Endometrium (tissue), 2 donors: Measurements from ENCODE around the gene HDAC4.

Experiments used
- FAIRE-seq: peaks from 2 replicates; lab custom pipeline; 2012; peaks lifted over from hg19 to GRCh38; lab: Jason Lieb, UNC
- donor health status: control.
- donor health status: control.

HDAC4 gene

GRCh38 chr2:239425631-239426030, 24.8 kb upstream of the HDAC4 start:
- FAIRE-seq = no peak

- FAIRE-seq = no peak
Observed at GRCh38 chr2:239424337-239425045, 23.7 kb upstream of the HDAC4 start.

- FAIRE-seq = no peak
Observed at GRCh38 chr2:239423551-239423950, 22.7 kb upstream of the HDAC4 start.

DNA sequence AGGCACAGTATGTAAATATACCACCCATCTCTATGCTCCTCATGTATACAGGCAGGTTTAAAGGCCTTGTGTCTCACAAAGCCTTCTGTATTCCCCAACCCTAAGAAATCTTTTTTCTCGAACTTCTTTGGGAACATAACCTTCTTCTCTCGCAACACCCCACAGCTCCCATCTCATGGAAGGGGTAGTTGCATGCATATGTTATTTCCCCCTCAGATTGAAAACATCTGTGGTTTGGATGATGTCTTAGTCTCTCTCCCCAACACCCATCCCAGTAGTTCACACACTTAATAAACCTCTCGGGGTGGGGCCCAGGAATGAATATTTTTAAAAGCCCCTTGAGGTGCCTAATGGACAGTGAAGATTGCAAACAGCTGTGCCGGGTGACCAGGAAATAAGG, 21.0 kb upstream of the HDAC4 start:
- no peak for FAIRE-seq

- no peak for FAIRE-seq
Observed at GRCh38 chr2:239420082-239420481, 19.3 kb upstream of the HDAC4 start.

- no peak for FAIRE-seq
Observed at GRCh38 chr2:239418918-239419317, 18.1 kb upstream of the HDAC4 start.

DNA sequence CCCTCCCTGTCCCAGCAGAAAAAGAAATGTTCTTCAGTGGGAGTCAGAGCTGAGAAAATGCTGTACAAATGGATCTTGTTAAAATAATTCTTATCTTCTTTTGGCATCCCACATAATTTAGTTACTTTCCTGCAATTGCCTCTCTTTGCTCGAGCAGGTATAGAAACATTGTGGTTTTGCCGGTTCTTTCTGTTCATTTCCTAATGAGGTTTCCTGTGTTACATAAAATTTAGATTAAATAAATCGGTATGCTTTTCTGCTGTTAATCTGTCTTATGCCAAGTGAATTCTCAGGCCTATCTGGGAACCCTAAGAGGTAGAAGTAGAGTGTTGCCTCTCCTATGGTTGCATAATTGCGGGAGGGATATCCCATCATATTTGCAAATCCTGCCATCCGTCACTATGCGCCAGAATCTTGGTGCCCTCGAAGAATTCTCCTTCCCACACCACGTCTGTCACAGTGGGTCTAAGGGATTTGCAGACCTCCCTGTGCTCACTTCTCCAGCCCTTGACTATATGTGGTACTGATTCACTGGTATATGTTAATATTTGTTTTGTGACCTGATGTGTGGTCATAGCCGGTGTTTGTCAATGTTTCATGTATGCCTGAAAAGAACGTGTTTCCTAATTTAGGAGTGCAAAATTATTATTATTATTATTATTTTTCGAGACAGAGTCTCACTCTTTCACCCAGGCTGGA, 12.2 kb upstream of the HDAC4 start:
- no peak for FAIRE-seq

DNA sequence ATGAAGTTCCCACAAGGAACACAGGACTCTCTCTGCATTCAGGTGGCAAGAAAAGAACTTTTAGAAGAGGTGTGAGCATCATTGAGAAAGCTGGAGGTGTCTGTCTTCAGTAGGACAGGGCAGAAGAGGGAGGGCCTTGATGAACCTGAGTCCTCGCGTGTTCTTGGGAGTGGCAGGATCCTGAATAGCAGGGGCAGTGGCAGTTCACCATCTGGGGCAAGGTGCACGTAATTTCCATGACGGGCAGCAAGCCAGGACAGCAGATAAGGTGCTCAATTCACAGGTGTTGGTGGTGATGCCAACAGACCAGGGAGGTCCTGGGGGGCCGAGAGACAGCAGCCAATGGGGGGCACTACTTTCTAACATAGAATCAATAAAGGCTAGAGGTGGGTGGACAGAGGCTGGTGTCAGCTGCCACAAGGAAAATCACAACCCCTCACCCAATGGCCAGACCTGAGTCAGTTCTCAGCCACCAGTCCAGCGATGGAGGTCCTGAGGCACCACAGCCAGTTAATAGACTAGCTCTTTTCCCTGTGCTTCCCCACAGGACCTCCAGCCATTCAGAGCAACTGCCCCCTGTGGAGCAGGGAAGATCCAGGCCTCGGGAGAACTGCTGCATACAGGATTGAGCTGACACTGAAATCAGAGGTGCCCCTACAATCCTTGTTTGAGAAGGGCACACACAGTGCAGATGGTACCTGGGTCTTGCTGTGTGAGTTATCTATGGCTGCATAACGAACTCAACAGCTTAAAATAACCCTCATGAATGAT, 10.9 kb upstream of the HDAC4 start:
- no peak for FAIRE-seq

DNA sequence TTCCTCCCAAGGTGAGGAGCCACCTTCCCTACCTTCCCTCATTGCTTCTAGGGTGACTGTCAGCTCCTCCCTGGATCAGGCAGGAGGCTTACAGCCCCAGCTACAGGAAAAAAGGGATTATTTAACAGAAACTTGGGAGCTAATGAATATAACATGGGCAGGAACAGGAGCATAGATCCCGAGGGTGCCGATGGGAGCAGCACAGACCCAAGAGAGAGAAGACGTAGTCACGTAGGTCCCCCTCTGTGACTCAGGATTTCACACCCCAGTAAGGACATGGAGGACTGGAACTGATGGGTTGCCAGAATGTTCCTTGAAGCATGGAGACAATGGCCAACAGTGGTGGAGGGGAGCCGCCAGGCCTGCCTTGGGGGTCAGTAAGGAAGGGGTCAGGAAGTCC, 10.3 kb upstream of the HDAC4 start:
- FAIRE-seq = no peak

GRCh38 chr2:239409976-239410375, 9.2 kb upstream of the HDAC4 start:
- FAIRE-seq = no peak

DNA sequence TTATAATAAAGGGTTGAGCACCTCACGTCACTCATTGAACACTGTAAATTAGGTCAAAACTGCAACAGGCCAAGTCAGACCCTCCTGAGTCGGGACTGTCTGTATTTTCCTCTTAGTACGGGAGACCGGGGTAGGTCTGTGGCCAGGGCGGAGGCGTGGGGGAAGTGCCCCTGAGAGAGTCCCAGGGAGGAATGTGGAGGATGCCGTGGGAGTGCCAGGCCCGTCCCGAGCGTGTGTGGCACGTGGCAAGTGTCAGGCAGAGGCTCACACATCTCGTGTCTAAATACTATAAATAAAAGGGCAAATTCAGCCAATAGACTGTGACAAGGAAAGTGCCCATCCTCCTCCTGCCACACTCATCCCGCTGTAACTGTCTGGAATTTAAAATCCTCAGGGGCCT, 6.3 kb upstream of the HDAC4 start:
- FAIRE-seq = no peak

DNA sequence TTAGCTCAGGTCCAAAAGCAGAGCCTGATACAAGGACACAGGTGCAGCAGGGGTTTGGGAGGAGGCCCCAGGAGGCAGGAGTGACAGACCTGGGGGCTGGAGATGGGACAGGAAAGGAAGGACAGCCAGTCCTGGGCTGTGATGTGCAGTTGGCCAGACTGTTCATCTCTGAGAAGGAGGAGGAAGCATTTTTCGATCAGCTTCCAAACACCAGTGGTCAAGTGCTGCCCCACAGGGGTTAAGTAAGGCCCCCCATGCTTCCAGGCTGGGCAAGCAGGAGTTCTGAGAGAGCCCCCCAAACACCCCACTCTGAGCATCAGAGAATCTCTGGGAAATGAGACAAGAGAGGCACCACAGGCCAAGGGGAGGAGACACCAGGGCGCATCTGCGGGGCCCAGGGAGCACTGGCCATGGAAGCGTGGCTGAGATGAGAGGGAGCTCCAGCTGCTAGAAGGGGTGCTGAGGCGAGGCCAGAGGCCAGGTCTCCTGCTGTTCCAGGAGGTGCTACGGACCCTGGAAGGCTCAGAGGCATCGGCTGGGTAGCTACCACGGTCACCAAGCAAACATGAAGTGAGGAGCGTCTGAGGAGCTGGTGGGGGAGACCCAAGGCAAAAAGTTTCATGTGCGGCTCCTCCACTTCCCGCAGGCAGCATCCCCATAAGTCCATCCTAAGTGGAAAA, 5.6 kb upstream of the HDAC4 start:
- FAIRE-seq = no peak

DNA sequence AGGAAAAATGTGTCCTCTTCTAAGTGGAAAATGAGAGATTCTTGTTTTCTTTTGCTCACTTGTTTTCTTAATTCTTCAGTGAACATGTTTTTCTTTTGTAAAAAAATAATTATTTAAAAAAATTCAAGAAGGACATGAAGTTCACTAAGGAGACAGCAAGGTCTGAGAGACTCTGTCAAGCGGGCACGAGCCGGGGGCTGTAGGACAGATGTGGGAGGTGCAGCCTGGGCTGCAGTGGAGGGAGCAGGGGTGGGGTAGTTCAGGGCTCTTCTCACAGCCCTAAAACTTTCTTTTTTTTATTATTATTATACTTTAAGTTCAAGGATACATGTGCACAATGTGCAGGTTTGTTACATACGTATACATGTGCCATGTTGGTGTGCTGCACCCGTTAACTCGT, 4.3 kb upstream of the HDAC4 start:
- FAIRE-seq = no peak

DNA sequence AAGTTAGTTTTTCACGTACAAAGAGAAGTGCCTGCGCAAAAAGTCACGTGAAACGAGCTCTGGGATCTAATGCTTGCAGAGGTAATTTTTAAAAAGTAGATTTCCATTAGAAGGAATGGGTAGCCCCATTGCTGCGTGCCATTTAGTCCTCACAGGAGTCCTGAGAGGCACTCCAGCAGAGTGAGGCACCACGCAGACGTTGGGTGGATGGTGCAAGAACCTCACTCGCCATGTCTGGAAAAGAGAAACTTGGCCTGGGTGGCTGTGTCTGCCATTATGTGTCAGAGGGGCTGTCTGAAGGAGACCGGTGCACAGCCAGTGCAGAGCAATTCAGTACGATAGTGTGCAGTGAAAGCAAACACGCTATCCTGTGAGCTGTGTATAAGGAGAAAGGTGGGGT, 1.8 kb upstream of the HDAC4 start:
- FAIRE-seq = no peak

DNA sequence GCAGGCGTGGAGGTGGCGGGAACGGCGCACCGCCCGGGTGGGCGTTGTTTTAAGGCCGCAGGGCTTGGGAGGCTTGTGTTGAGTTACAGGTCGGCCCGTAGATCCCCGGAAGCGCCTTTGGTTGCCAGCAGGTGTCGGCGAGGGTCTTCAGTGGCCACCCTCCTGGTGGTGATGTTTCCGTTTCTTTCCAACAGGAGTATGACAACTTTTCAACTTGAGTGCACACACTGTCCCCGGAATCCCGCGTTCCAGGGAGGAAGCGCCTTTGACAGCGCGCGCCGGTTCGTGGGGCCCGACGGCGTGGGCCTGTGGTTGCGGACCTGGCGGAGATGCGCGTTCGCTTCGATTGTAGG, 1.0 kb upstream of the HDAC4 start:
- FAIRE-seq = no peak

- FAIRE-seq = peak; percentile 74
Observed at GRCh38 chr2:239401067-239401880, 454 bp upstream of the HDAC4 start.

DNA sequence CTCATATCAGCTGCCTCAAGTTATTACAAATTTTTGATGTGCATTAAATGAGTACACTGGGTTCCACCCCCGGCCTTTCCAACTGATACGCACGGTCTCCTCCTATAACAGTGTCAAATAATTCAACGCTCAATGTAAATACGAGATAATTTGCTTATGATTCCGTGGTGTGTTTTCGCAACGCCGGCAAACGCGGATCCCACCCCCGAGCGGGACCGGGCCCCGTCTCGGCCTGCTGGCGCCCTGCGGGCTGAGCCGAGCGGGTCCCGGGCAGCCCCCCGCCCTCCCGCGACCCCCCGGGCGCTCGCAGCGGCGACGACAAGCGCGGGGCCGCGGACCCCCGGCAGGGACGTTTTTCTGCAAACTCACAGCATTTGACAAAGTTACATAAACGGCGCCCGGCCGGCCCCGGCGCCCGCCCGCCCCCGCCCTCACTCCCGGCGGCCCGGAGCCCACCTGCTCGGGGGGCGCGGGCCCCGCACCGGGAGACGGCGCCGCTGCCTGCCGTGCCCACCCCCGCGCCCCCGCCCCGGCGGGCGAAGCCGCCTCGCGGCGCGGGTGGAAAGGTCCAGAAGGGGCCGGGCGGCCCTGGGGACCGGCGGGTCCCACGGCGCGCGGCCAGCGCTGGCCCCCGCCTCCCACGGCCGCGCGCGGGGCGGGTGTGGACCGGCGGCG, 762 bp downstream of the HDAC4 start:
- FAIRE-seq = no peak

DNA sequence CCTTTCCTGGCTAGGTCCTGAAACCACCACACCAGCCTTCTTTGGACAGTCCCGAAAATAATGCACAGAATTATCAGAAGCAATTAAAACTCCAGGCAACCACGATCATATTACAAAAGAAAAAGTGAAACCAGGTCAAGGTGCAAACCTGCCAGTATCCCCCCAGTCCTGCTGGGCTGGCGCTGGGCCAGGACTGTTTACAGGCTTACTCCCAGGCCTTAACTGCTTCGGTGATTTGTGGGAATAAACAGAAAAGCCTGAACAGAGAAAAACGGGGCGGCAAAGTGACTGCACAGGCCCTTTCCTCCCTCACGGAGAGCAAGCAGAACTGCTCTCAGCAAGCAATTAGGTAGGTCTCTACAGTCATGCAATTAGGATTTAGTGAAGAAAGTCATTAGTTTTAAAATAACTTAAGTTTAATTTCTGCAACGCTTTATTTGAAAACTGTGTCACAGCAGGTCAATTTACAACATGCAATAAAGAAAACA, 1.3 kb downstream of the HDAC4 start:
- no peak for FAIRE-seq

GRCh38 chr2:239398521-239398921, 2.3 kb downstream of the HDAC4 start:
- no peak for FAIRE-seq

- no peak for FAIRE-seq
Observed at GRCh38 chr2:239397931-239398471, 2.8 kb downstream of the HDAC4 start.
